GM12873 (cell line): ENCODE data around the gene THAP3.

Experiments
- TF ChIP-seq, protein P1 (sequence below): IDR thresholded peaks from 2 replicates; pipeline ENCODE4 v1.5.1; 2012; ENCODE audit warnings: low read depth, mild to moderate bottlenecking, moderate library complexity, low read length, control low read depth; ENCODE audit not compliant: insufficient read depth; ENCODE audit errors: missing control alignments

The THAP3 gene

DNA sequence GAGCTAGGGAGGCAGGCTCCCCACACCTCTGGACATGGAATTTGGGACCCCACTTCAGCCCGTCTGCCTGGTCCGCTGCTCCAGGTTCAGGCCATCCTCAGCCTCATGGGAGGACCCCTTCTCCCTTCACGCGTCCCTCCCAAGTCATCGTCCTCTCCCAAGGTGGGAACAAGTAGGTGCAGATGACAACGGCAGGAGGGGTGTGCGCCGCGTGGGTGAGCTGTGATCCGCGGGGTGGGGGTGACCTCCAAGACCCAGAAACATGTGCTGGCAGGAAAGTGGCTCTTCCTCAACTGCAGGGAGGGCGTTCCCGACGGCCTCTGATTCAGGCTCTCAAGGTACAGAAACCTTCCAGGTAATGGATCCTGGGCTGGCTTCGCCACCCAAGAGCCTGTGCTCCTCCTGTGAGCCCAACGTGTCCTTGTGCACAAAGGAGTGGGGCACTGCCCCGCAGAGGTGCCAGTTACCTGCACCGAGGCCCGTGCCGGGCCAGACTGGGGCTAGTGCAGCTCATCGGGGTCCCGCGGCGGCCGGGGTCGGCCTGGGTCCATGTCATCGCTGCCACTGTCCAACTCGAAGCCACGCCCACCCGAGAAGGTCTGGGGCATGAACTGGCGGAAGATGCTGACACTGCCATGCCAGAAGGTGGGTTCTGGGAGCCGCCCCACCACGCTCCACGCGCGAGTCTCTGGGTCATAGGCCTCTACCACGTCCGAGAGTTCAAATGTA, 31.6 kb upstream of the THAP3 start:
- TF ChIP-seq, protein P1, sequence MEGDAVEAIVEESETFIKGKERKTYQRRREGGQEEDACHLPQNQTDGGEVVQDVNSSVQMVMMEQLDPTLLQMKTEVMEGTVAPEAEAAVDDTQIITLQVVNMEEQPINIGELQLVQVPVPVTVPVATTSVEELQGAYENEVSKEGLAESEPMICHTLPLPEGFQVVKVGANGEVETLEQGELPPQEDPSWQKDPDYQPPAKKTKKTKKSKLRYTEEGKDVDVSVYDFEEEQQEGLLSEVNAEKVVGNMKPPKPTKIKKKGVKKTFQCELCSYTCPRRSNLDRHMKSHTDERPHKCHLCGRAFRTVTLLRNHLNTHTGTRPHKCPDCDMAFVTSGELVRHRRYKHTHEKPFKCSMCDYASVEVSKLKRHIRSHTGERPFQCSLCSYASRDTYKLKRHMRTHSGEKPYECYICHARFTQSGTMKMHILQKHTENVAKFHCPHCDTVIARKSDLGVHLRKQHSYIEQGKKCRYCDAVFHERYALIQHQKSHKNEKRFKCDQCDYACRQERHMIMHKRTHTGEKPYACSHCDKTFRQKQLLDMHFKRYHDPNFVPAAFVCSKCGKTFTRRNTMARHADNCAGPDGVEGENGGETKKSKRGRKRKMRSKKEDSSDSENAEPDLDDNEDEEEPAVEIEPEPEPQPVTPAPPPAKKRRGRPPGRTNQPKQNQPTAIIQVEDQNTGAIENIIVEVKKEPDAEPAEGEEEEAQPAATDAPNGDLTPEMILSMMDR = no peak

DNA sequence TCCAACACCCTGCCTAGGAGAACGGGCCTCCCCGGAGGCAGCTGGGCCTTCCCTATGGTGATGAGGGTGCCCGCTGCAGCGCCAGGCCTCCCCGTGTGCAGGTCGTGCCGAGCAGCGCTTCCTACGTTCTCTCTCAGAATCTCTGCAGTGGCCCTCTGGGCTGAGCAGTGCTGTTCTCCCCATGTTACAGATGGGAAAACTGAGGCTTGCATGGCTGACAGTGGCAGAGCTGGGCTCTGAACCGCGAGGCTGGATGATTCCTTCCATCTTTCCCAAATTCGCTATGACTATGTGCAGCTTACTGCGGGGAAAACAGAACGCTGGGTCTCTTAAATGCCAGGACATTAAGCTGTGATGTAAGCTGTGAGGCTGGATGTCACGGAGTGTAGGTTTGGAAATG, 30.9 kb upstream of the THAP3 start:
- TF ChIP-seq, protein P1 = no peak

DNA sequence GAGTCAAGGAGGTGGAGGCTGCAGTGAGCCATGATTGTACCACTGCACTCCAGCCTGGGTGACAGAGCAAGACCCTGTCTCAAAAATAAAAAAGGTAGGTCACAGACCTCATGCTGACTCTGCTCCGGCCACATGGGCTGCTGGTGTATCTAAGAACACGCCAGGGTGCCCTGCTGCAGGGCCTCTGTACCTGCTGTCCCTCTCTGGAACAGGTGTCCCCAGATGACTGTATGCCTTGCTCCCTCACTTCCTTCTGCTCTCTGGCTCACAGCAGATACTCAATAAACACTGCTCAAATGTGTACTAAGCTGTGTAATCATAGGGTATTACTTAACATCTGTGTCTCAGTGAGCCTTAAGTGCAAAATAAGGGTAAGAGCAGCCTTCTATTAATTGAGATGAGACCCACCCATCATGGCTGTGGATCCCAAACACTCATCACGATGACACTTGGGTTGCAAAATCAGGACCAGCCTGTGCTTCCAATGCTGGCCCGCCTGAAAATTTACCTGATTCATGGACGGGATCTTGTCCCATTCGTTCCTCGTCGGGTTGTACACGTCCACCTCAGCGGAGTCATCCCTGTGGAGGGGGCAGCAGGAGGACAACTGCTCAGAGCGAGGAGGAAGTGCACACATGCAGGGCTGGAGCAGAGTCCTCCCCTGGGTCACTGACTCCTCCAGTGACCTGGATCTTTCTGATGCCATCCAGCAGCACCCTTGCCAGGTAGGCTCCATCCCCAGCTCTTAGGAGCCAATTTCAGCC, 29.5 kb upstream of the THAP3 start:
- TF ChIP-seq, protein P1 = no peak

DNA sequence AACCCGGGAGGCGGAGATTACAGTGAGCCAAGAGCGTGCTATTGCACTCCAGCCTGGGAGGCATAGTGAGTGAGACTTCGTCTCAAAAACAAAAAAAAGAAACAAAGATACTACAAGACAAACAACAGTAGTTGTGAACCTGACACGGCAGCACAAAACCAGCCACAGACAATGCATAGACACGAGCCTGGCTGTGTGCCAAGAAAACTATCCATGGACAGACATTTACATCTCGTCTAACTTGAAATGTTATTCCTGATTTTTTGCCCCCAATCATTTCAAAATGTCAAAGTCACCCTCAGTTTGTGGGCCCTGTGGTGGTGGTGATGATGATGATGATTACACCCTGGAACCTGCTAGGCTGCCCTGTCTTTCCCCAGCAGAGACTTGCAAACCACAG, 28.3 kb upstream of the THAP3 start:
- TF ChIP-seq, protein P1 = no peak

DNA sequence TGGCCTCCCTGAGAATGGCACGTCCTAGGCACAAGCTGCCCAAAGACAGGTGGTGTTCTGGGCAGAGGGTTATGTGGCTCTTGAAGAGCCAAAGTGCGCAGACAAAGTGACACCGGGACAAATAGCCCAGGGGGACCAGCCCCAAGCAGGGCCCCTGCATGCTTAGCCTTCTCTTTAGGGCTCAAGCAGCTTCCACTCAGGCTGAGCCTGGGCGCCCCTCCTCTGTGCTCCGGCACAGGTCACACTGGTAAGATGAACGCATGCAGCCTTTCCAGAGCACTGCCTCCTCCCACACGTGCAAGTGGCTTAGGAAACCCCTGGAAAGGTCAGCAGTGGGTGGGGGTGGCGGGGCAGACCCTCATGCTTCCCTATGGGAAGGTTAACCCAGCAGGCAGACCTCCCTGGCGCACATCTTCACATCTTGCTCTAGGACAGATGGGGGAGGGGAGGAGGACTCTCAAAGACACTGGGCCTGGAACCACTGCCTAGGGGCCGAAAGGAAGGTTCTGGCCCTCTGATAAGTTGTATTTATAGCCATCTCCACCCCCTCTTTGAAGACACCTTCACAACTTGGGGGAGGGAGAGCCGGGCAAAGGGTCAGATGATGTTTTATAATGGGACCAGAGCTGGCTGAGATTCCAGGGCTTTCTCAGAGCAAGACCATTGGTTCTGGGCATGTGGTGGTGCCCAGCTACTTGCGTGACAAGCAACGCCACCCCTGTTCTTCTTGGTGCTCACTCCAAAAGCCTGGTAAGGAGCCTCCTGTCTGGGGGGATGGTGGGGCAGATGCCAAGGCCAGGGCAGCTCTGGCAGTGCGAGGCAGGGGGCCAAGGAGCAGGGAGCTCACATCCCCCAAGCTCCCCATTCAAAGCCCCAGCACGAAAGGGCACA, 27.5 kb upstream of the THAP3 start:
- TF ChIP-seq, protein P1 = no peak

DNA sequence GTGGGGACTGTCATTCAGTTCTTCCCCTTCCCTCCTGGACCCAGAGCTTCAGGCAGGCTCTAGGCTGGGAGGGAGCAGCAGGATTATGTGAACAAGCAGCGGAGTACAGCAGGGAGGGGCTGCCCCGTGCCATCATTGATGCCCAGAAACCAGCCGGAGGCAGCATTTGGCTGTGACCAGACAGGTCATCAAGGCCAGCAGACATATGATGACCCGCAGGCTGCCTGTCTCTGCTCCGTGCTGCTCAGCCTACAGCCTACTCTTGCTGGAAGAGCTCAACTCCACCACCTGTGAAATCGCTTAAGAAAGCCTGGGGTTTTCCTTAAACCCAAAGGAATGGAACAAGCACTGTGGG, 26.9 kb upstream of the THAP3 start:
- TF ChIP-seq, protein P1 = no peak

DNA sequence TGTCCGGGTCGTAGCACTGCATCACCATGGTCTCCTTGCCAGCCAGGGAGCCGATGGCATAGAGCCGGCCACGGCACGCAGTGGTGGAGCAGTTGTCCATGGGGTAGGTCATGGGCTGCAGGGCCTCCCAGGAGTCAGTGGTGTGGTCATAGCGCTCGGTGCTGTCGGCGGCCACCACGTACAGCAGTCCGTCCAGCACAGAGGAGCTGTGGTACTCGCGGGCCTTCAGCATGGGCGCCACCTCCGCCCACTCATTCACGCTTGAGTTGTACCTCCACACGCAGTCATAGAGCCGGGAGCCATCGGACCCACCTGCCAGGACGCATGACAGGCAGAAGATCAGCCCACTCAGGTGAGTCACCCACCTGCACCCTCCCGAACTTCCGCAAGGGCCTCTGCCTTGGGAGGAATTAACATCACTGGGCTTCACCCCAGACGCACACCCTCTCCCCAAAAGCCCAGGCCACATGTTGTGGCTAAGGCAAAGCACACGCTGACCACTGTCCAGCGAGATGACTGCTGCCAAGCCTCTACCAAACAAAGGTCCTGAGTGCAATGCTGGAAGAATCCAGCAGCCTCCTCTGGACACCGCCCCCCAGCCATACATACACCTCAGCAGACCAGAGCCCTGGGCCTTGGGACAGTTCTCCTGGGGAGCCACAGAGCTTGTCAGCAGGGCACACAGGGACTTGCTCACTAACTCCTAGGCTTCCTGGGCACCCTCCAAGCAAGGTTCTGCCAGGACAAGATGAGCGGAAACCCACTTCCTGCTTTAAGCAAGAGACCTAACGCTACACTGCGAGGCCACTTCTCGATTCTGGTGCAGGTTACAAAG, 25.3 kb upstream of the THAP3 start:
- TF ChIP-seq, protein P1 = no peak
